Hepatocyte (in vitro differentiated cells): ENCODE measurements around the gene KMT2D. TPM values are rescaled to one million over a fixed set of nuclear protein-coding genes. Genes with fewer than 3 reads are reported as not detected.

ENCODE experiments used
- DNase-seq: peaks from one replicate; pipeline ENCODE4 v3.0.0-alpha.2; 2016; ENCODE audit warnings: low spot score
- H2AFZ ChIP-seq: fragments of 200-600 bp; sonication (generic); 2 replicates; pipeline ENCODE4 v1.6.0; 2016; ENCODE audit warnings: antibody characterized with exemption, mild to moderate bottlenecking
- H3K27ac ChIP-seq: fragments of 200-600 bp; sonication (generic); 2 replicates; pipeline ENCODE4 v1.5.1; 2016; ENCODE audit warnings: mild to moderate bottlenecking
- H3K27me3 ChIP-seq: fragments of 200-600 bp; sonication (generic); 2 replicates; pipeline ENCODE4 v1.6.1; 2016
- H3K36me3 ChIP-seq: fragments of 200-600 bp; sonication (generic); replicated peaks from 2 replicates; pipeline ENCODE4 v1.5.1; 2016; ENCODE audit warnings: low read depth; ENCODE audit not compliant: insufficient read depth
- H3K4me1 ChIP-seq: fragments of 200-600 bp; sonication (generic); 2 replicates; pipeline ENCODE4 v1.5.1; 2016; ENCODE audit warnings: mild to moderate bottlenecking, moderate library complexity; ENCODE audit not compliant: insufficient read depth
- H3K4me2 ChIP-seq: fragments of 200-600 bp; sonication (generic); 2 replicates; pipeline ENCODE4 v1.6.0; 2016
- H3K4me3 ChIP-seq: fragments of 200-600 bp; sonication (generic); 2 replicates; pipeline ENCODE4 v1.5.1; 2016; ENCODE audit warnings: mild to moderate bottlenecking
- H3K79me2 ChIP-seq: fragments of 200-600 bp; sonication (generic); 2 replicates; pipeline ENCODE4 v1.6.0; 2017; ENCODE audit warnings: mild to moderate bottlenecking
- H3K9me2 ChIP-seq: fragments of 200-600 bp; sonication (generic); replicated peaks from 2 replicates; pipeline ENCODE4 v1.6.0; 2017; ENCODE audit warnings: mild to moderate bottlenecking; ENCODE audit not compliant: insufficient read depth
- H3K9me3 ChIP-seq: fragments of 200-600 bp; sonication (generic); 2 replicates; pipeline ENCODE4 v1.5.1; 2016; ENCODE audit warnings: low read depth, mild to moderate bottlenecking
- H4K20me1 ChIP-seq: fragments of 200-600 bp; sonication (generic); 2 replicates; pipeline ENCODE4 v1.6.0; 2016; ENCODE audit warnings: mild to moderate bottlenecking; ENCODE audit not compliant: insufficient read depth, poor library complexity, severe bottlenecking
- EZH2 ChIP-seq: fragments of 200-600 bp; sonication (generic); IDR thresholded peaks from 2 replicates; pipeline ENCODE4 v1.6.1; 2016; ENCODE audit warnings: antibody characterized with exemption, mild to moderate bottlenecking, borderline replicate concordance
- EZH2phosphoT487 ChIP-seq: fragments of 200-600 bp; sonication (generic); IDR thresholded peaks from one replicate; pipeline ENCODE4 v1.6.1; 2018; ENCODE audit warnings: antibody characterized with exemption, mild to moderate bottlenecking, low read depth, moderate library complexity; ENCODE audit not compliant: unreplicated experiment, severe bottlenecking
- WGBS: methylation state at CpG from one replicate; pipeline ENCODE4 v1.1.6; 2016; ENCODE audit warnings: low lambda C conversion rate; ENCODE audit errors: missing lambda C conversion rate; 5-methylcytosine and 5-hydroxymethylcytosine counted together
- polyA plus RNA-seq: library from polyadenylated mRNA; unstranded; fragments of >200 nt; fragmentation: Nextera tagmentation; extraction: Ambion mirVana; gene quantifications from 2 replicates; pipeline ENCODE4 v1.2.1, GENCODE V29; 2016
- total RNA-seq: library from RNA; depleted of rRNA; stranded (reverse); fragments of >200 nt; gene quantifications from 2 replicates; pipeline ENCODE4 v1.2.3, GENCODE V29; 2014
- TF ChIP-seq, protein P1 (sequence below): fragments of 200-600 bp; sonication (generic); IDR thresholded peaks from 2 replicates; pipeline ENCODE4 v1.5.1; 2016; ENCODE audit warnings: antibody characterized with exemption, mild to moderate bottlenecking; ENCODE audit not compliant: poor library complexity

Gene KMT2D
- total and polyA plus RNA-seq, 2 experiments from 2014 or later = 31.2 to 37.3 TPM

DNA sequence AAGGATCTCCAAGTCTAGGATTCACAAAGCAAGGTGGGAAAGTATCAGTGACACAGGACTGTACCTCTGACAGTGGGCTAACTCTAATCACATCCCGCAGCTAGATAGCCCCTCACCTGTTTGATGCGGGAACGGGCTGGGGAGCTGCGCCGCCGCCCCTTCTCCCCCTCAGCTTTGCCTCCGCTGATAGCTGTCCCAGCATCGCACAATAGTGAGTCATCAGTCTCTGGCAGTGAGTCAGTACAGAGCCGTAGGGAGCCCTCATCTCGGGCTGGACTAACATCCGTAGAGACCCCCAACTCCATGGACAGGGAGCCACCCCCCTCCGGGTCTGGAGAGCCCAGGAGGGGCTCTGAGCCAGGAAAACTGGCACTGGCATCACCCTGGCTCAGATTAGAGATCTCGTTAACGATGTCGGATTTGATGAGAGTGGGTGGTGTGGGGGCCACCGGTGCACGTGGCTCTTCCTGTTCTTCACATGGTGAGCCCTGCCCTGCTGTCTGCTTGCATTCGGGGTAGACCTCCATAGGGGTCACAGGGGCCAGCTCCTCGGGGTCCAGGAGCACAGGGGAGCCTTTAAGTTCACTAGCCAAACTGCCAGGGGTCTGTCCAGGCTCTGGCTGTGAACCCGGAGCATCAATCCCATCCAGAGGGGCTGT lies 10.9 kb downstream of the KMT2D start:
- H2AFZ ChIP-seq = no peak overlapping the region
- H3K27ac ChIP-seq = no peak overlapping the region
- no peaks in the 10 kb centered on the region for H3K9me2 ChIP-seq
- H4K20me1 ChIP-seq = peaks cover 13% of the 10 kb centered on the region
- peaks cover 17% of the 10 kb centered on the region for H3K79me2 ChIP-seq
- TF ChIP-seq EZH2 = no peak
- no peak for TF ChIP-seq EZH2phosphoT487
- TF ChIP-seq, protein P1, sequence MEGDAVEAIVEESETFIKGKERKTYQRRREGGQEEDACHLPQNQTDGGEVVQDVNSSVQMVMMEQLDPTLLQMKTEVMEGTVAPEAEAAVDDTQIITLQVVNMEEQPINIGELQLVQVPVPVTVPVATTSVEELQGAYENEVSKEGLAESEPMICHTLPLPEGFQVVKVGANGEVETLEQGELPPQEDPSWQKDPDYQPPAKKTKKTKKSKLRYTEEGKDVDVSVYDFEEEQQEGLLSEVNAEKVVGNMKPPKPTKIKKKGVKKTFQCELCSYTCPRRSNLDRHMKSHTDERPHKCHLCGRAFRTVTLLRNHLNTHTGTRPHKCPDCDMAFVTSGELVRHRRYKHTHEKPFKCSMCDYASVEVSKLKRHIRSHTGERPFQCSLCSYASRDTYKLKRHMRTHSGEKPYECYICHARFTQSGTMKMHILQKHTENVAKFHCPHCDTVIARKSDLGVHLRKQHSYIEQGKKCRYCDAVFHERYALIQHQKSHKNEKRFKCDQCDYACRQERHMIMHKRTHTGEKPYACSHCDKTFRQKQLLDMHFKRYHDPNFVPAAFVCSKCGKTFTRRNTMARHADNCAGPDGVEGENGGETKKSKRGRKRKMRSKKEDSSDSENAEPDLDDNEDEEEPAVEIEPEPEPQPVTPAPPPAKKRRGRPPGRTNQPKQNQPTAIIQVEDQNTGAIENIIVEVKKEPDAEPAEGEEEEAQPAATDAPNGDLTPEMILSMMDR = no peak
- no peaks in the 10 kb centered on the region for H3K4me1 ChIP-seq
- no peaks in the 10 kb centered on the region for H3K9me3 ChIP-seq
- no peak overlapping the region for H3K4me2 ChIP-seq
- no peaks in the 10 kb centered on the region for H3K27me3 ChIP-seq
- H3K4me3 ChIP-seq = no peak overlapping the region
- H3K36me3 ChIP-seq = no peaks in the 10 kb centered on the region
- WGBS = 85% methylated on average over 20 of the region's 20 CpGs
- DNase-seq = no peak

DNA sequence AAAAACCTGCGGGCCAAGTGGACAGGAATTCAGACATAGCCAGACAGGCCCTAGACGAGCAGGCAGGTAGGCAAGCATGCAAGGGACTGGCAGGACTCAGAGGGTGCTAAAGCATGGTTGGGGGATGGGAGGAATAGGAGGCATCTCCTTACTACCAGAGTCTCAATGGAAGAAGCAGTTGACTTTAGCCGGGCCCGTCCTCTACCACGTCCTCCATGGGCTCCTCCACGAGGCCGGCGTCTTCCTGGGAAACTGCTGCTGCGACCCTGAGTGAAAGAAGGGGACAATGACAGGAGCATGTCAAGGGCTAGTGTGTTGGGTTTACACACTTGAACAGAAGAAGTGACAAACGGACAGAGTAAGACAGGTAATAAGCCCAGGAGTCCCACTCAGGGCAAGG lies 11.6 kb downstream of the KMT2D start:
- no peak for TF ChIP-seq EZH2phosphoT487
- TF ChIP-seq EZH2 = no peak
- TF ChIP-seq, protein P1 = no peak

DNA sequence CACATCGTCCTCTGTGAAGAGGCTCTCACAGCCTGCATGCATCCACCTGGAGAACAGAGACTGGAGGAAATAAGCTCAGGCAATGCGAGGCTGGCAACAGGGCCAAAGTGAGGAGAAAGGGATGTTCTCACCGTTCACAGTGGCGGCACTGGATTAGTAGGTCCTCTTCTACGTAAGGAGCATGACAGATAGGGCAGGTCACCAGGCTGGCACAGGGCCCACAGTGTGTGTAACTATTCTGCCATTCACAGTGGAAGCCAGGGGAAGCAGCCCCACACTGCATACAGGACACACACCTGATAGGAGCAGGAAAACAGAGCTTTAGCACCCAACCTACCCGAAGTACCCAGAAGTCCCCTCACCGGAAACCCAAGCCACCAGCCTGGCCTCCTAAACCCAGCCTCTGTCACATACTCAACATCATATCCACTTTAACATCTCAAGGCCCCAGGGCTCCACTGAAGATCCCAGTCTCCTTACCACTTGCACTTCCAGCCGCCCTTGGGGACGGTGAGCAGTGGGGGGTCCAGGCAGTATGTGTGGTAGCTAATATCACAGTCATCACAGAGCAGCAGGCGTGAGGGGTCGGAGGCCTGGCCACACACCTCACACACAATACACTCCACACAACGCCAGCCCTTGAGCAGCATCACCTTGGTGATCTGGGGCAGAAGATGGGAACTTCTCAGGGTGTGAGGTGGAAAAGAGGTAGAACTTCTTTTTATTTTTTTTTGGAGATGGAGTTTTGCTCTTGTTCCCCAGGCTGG lies 14.3 kb downstream of the KMT2D start:
- H3K4me3 ChIP-seq = no peak overlapping the region
- H3K27ac ChIP-seq = no peak overlapping the region
- no peak overlapping the region for H3K4me2 ChIP-seq
- peaks cover 2% of the 10 kb centered on the region for H3K79me2 ChIP-seq
- no peaks in the 10 kb centered on the region for H4K20me1 ChIP-seq
- TF ChIP-seq EZH2phosphoT487 (no peak), EZH2 (no peak)
- TF ChIP-seq, protein P1 = no peak
- DNase-seq = no peak
- H3K4me1 ChIP-seq = no peaks in the 10 kb centered on the region
- 96% methylated on average over 12 of the region's 12 CpGs for WGBS
- H2AFZ ChIP-seq = no peak overlapping the region
- H3K9me2 ChIP-seq = no peaks in the 10 kb centered on the region
- H3K36me3 ChIP-seq = no peaks in the 10 kb centered on the region
- no peaks in the 10 kb centered on the region for H3K9me3 ChIP-seq
- no peaks in the 10 kb centered on the region for H3K27me3 ChIP-seq

More for the DNA sequence above, 11.6 kb downstream of the KMT2D start:
- Histone ChIP-seq H2AFZ (no peak overlapping the region), H3K9me3 (no peaks in the 10 kb centered on the region), H3K79me2 (peaks cover 9% of the 10 kb centered on the region), H3K4me1 (no peaks in the 10 kb centered on the region), H3K4me2 (no peak overlapping the region), H3K4me3 (no peak overlapping the region), H3K27ac (no peak overlapping the region), H3K27me3 (no peaks in the 10 kb centered on the region), H3K36me3 (no peaks in the 10 kb centered on the region), H3K9me2 (no peaks in the 10 kb centered on the region), H4K20me1 (peaks cover 6% of the 10 kb centered on the region)
- 98% methylated on average over 10 of the region's 10 CpGs for WGBS
- DNase-seq = no peak
